ENCODE measurements around the gene OR2AE1.

OR2AE1 gene

DNA sequence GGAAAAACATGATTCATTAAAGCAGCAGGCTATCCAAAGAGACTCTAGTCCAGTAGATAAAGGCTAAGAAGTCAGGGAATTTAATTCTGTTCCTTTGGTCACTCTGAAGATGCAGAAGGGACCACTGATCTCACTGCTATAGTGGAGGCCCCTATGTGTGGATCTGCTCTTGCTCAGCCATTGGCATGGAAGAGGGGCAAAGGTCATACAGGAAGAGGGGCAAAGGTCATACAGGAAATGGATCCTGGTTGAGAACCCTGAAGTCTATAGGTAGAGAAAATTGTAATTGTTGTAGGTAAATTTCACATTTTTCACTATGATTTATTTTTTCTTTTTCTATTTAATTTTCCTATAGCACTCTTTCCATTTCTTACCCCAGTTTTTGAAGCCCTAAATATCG lies 21.6 kb downstream of the OR2AE1 start:
- DNase-seq = no peak

DNA sequence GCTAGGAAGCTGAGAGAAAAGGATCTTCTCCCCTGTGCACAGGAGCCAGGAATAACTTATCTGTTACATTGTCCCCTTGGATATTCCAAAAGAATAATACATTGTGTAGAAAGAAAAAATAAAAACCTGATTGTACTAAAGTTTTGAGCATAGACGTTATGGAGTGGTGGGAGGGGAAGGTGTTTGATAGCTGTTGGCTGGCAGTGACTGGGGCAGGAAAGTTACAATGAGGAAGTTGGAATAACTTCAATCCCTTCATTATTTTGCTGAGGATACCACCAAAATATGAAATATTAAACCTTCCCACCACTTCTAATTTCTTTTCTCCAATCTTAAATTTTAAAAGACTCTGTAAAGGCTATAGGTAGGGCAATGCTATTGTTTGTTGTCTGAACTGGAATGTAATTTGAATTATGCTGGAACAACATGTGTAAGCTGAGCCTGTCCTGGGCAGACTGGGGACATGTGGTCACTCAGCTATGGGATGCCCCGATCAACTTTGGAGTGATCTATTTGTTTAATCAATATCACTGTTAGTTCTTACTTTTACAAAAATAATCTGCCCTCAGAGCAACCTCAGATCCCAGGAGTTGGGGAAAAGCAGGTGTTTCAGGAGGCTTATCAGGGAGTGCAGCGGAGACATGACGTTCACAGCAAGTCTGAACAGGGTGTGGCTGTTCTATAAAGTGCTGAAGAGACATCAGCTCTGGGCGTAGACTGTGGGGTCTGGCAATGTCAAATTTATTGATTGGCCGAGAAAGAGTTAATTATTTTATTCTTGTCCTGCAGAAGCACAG lies 28.2 kb downstream of the OR2AE1 start:
- no peak for DNase-seq

DNA sequence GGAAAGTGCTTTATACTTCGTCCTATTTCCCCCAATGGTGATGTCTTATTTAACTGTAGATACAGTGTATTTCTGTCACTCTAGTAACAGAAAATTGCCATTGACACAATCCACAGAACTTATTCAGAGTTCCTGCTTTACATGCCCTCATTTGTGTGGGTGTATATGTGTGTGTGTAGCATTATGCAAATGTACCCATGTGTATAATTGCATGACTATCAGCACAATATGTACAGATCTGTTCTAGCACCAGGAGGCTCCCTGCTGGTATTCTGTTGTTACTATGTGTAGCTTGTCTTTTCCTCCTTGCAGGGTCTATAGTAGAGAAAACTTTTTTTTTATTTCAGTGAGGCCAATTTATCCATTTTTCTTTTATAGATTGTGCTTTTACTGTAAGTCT lies 32.5 kb downstream of the OR2AE1 start:
- no peak for DNase-seq

DNA sequence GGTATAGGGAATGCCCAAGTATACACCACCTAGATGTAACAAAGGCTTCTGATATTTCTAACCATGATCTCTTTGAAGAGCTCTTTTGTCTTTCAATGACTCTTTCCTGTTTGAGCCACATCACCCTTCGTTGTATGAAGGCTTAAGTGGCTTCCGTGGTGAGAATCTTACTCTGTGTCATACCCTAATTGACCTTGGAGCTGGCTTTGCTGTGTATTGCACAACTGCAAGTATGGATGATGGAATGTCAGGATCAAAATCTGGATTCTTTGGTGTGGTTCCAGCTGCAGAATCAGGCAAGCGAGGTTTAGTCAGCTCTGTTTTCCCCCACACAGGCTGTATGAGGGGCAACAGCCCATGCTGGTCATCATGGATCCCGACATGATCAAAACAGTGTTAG lies 33.0 kb downstream of the OR2AE1 start:
- DNase-seq = no peak

DNA sequence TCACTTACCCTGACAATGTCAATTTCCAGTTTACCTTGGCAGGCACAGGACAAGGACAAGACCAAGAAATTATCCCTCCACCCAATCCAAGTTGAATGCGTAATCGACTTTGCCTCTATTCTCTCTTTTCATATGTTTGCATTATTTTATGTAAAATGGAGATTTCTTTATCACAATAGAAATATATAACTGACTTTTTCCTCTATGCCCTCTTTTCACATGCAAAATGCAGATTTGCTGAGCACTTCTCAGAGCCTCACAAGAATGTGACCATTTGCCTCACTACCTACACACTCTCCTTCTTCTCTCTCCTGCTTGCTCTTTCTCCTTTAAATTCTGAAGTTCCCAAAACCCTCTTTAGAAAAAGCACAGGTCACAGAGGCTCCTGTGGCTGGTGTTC lies 33.9 kb downstream of the OR2AE1 start:
- DNase-seq = no peak

DNA sequence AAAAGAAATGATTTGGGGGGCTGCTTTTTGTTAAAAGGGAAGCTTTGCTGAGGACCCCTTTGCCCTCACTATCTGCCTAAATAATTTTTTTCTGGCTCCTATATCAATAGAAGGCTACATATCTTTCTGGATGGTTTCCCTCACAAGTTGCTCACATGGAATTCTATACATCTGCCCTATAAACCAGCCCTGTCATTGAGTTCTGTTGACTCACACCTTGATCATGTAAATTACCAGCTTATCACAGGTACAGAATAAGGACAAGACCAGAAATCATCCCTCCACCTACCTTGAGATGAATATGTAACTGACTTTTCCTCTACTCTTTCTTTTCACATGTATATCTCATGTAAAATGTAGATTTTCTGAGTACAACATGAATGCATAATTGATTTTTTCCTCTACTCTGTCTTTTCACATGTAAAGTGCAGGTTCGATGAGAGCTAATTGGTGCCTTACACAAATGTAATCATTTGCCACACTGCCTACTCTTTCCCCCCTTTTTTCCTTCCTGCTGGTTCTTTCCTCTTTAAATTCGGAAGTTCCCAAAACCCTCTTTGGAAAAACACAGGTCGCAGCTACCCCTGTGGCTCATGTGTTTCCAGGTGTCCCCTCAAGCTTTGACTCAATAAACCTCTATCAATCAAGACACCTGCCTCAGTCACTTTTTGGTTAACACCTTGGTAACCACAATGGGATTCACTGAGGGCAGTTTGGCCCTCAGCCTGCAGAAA lies 36.5 kb downstream of the OR2AE1 start:
- DNase-seq = no peak

DNA sequence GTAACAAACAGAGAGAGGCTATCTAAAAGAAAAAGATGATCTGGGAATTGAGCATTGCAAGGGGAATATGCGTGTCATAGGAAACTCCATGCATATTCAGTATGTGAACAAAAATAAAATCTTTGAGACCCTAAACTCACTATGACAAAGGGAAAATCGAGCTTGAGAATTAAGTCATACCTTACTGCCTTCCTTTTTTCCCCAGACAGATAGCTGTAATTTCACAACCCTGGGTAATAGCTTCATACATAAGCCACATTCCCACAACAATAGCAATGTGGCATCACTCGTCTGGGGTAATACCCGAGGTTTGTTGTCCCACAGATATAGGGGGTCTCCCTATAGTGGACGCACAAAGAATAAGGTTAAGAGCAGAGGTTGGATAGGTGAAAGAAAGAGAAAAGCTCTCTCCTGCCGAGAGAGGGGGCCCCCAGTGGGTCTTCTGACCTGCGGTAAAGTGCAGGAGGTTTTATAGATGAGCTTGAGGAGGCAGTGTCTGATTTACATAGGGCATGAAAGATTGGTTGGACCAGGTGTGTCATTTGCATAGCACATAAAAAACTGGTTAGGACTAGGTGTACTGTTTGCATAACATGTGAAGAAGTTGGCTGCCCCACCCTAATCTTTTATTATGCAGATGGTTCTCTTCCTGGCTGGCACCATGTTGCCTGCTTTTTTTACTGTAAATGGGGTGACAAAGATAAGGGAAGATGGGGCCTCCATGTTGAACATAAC lies 37.4 kb downstream of the OR2AE1 start:
- no peak for DNase-seq

DNA sequence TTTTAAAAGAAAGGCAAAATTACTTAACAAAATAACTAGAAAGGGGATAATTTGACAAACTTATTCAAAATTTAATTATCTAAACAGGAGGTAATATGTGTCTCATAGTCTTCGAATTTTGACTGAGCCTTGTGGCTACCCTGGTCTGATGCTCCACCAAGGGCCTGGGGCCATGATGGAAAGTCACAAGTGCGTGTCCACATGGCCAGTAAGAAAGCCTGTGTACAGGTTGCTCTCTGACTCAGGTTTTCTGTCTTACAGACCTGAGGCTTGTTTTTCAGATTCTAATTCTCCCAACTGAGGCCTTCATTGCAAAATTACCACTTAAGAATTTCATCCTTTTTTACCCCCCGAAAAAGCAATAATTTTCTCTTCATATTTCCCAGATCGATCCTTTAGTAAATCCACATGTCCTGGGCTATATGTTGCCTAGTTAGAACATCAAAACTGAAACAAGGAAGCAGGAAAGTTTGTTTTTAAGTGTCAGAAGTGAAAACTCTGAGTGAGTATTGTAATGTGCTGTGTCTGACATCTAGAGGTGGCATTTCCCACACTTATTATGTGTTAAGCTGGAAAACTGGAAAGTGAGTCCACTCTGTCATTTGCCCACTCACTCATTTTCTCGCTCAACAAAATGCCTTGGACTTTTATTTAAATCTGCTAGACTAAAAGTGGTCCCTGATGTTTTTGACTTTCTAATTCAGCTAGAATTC lies 39.0 kb downstream of the OR2AE1 start:
- no peak for DNase-seq

DNA sequence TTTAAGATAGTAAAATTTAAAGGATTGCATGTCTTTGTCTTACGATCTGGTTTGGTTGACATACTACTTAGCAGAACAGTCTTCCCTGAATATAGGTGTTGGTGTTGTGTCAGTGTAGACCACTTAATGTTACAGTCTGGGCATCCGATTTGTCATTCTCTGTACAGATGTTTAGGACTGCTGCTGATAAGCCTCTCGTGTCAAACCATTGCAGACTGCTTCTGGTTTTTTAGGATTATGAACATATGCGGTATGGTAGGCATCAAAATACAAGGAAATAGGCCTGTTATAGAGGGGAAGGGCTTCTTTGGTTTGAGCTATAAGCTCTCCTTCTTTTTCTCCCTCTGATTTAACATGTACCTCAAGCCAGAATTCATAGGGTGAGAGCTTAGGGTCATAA lies 41.6 kb downstream of the OR2AE1 start:
- no peak for DNase-seq

DNA sequence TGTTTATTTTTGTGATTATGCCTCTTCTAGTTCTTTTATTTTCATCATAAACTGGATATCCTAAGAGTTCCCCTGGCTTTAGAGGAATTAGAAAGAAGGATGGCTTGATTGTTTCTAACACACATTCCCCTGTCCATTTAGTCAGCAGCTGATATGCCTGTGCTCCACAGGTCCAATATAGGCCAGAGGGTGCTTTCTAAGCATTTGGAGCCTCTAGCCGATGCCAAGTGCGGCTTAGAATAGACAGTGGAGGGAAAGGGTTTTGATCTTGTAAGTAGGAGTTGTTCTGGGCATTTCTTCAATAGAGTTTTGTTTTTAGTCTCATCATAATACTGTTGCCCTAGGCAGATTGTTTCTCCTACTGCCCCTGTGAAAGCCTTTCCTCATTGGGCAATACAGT lies 42.5 kb downstream of the OR2AE1 start:
- DNase-seq = no peak

DNA sequence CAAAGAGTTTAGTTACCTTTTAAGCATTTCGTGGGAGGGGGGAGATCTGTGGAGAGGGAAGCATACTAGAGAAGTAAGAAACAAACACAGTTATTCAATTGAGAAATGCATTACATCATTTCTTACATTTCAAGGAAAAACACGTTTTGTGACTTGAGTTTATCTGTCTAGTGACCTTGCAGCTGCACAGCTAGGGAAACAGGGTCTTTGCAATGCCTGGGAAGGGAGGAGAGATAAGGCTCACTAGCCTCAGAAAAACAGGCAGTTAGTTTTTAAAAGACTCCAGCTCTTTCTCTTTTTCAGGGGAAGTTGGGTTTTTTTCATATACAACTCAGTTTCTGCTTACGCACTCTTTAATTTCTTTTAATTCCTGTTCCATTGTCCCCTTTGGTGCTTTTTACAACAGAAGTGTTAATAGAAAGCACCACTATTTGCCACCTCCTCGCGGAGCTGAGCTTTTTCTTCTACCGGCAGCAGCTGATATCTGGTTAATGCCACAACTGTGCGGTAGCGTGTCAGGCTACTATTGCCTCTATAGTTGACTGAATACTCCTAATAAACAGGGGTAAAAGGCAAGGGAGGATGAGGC lies 43.5 kb downstream of the OR2AE1 start:
- DNase-seq = no peak

DNA sequence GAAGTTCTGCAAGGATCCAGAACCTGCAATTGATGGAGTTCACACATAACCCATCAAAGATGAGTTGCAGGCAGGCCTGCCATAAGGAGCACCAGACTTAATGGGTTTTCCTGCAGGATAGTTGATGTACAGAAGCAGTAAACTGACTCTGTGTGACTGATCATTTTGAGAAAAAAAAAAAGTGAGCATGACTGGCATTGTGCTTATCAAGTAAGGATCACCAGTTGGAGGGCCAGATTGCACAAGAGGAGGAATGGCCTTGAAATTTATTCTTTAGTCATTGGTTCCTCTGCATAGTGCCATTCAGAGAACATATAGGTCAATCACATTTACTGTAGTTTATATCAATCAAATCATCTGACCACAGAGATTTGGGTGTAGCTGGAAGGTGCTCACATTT lies 45.2 kb downstream of the OR2AE1 start:
- no peak for DNase-seq

DNA sequence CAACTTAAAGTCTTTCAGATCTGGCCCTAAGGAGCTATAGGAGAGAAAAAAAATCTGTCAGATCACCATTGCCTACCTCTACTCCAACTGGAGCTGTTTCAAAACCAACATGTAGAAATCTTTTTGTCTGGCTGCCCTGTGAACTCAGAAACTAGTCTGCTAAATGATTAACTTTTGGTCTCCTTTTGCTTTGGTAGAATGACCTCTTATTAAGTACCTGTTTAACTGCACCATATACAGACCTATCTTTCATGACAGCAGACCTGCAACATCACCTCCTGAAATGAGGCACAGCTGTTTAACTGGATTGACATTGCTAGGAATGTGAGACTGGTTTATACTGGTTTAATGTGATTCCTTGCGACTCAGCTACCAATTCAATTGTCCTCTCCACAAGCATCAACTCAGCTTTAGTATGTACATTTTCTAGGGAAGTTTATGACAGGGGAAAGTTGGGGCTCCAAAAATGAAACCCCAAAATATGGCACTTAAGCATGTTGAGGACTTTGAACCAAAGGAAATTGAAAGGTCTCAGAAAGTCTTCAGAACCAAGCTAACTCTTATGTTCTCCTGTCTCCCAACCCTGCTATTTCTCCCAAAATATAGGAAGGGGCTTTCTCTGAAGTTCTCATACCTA lies 47.2 kb downstream of the OR2AE1 start:
- no peak for DNase-seq

DNA sequence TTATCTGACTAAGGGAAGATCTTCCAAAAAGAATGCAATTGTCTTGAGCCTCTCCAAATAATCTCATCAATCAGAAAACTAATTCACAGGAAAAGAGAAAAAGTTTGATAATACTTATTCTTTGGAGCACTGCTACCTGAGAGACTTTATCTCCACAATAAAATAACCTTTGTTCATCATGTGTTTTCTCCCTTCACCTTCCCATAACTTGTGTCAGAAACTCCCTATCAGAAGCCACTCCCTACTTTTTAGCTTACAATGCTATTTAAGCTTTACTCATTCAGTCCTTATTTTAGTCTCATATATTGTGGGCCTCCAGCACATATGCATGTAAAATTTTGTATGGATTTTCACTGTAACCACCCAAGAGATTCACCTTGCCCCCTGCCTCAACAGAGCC lies 48.0 kb downstream of the OR2AE1 start:
- DNase-seq = no peak

DNA sequence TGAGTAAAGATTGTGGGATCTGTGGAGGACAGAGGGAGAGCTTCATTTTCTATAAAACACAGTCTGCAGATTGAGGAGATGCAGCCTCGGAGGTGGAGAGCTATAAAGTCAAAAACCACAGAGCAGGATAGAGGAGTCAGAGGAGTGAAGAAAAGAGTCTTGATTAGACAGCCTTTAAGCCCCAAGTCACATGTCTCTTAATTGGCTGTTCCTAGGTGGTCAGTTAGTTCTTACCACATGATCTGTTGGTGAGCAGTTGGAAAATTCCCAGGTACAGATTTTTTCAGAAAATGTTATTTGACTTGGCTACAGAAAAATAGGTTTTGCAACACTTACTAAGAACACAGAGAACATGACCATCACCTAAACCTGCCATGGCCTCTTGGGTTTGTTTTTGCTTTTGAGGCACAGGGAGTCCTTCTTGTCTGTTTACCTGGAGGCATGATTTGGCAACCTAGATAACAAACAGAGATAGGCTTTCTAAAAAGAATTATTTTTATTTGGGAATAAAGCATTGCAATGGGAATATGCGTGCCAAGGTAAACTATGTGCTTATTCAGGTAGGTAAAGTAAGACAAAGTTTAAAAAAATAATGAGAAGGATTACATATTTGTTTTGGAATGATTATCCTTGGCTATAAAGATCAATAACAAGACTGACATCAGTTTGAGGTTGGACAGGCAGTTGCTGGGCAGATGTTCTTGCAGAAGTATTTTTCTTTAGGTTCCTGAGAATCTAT lies 49.6 kb downstream of the OR2AE1 start:
- no peak for DNase-seq
